ENCODE measurements around the gene TENM4.
"Not testable (repeated sequence)": the region's sequence is repeated elsewhere in the genome, so short reads cannot be mapped to it uniquely, and the experiment has no call there.

Gene TENM4

DNA sequence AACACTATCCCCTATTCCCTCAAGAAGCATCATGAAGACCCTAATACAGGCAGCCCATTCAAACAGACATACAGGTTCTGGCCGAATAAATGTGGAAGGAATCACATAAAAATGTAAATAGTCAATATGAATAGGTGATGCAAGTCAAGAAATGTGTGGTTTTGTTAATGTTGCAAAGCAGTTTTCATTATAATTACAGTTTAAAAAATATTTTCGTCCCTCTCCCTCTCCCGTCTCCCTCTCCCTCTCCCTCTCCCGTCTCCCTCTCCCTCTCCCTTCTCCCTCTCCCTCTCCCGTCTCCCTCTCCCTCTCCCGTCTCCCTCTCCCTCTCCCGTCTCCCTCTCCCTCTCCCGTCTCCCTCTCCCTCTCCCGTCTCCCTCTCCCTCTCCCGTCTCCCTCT is 250.3 kb downstream of the TENM4 start:
- not testable (repeated sequence) for ATAC-seq

DNA sequence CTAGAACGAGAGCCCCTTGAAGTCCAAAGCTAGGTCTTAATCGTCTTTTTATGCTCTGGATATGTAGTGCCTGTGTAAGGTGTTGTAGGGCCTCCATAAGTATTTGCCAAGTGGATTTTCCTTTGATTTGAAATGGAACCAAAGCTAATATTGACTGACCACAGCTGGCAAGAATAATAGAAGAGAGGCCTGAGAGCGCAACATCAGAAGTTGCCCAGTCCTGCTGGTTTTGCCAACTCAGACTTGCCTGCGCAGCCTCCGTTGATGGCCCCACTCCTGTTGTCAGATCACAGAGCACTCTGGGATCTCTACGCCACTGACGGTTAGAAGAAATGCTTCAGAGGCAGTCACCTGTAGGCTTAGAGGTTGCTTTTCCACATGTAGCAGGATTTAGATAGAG is 251.2 kb downstream of the TENM4 start:
- TF ChIP-seq ARNTL (CRISPR knock-in tag; IDR thresholded peaks at IDR 0.05; ENCODE audit: borderline replicate concordance, low read depth) (no peak), TCF4 (CRISPR knock-in tag; IDR thresholded peaks at IDR 0.05; ENCODE audit: borderline replicate concordance) (no peak), SNAI2 (CRISPR knock-in tag; IDR thresholded peaks at IDR 0.05) (no peak), ESRRG (CRISPR knock-in tag; IDR thresholded peaks at IDR 0.05) (no peak), ZFP30 (CRISPR knock-in tag; IDR thresholded peaks at IDR 0.05) (no peak), TOX (CRISPR knock-in tag; IDR thresholded peaks at IDR 0.05; ENCODE audit: borderline replicate concordance) (no peak)
- no peak for ATAC-seq

DNA sequence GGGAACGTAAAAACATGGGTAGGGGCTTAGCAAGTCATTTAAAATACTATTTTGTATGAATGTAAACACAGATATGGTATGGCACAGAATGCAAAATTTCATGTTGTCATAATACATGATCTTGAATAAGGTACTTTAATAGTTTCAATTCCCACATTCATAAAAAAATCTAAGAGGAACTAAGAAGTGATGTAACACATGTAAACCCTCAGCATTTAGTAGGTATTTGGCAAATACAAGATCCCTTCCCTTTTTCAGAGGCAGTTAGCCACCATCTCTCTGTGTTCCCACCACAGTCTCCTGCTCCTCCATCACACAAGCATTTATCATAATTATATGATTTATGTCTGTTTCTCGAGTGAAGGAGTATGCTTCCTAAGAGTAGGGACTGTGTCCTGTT is 251.8 kb downstream of the TENM4 start:
- no peak for TF ChIP-seq ZNF565 (CRISPR knock-in tag; conservative IDR thresholded peaks at IDR 0.05; ENCODE audit: low read depth)
- TF ChIP-seq TOX (CRISPR knock-in tag; IDR thresholded peaks at IDR 0.05; ENCODE audit: borderline replicate concordance): no peak
- TF ChIP-seq GLIS3 (CRISPR knock-in tag; IDR thresholded peaks at IDR 0.05): no peak
- TF ChIP-seq TCF4 (CRISPR knock-in tag; IDR thresholded peaks at IDR 0.05; ENCODE audit: borderline replicate concordance): no peak
- TF ChIP-seq OSR1 (CRISPR knock-in tag; IDR thresholded peaks at IDR 0.05): no peak
- no peak for TF ChIP-seq RARB (CRISPR knock-in tag; IDR thresholded peaks at IDR 0.05)
- TF ChIP-seq SNAI2 (CRISPR knock-in tag; IDR thresholded peaks at IDR 0.05): no peak
- ATAC-seq: no peak

DNA sequence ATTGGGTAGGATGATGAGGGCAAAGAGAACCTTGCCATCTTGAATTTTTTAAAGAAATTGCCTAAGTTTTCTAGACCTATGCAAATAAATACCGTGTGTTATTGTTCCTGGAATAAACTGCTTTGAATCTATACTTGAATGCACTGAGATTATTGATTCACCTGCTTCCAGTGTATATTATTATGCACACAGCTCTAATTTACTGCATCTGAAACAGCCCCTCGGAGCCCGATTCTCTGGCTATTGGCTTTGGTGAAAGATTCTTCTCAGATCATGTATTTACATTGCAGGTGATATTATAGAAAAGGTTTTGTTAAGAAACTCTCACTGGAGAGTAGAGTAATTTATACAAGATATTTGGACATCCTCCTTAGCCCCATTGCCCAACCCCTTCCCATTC is 254.2 kb downstream of the TENM4 start:
- no peak for TF ChIP-seq OSR1 (CRISPR knock-in tag; IDR thresholded peaks at IDR 0.05)
- no peak for TF ChIP-seq ZFP30 (CRISPR knock-in tag; IDR thresholded peaks at IDR 0.05)
- no peak for TF ChIP-seq ZC3H10 (CRISPR knock-in tag; IDR thresholded peaks at IDR 0.05)
- no peak for TF ChIP-seq PPARA (CRISPR knock-in tag; IDR thresholded peaks at IDR 0.05; ENCODE audit: borderline replicate concordance)
- TF ChIP-seq ARNTL (CRISPR knock-in tag; IDR thresholded peaks at IDR 0.05; ENCODE audit: borderline replicate concordance, low read depth): no peak
- TF ChIP-seq ZNF70 (CRISPR knock-in tag; IDR thresholded peaks at IDR 0.05): no peak
- TF ChIP-seq, protein P1, sequence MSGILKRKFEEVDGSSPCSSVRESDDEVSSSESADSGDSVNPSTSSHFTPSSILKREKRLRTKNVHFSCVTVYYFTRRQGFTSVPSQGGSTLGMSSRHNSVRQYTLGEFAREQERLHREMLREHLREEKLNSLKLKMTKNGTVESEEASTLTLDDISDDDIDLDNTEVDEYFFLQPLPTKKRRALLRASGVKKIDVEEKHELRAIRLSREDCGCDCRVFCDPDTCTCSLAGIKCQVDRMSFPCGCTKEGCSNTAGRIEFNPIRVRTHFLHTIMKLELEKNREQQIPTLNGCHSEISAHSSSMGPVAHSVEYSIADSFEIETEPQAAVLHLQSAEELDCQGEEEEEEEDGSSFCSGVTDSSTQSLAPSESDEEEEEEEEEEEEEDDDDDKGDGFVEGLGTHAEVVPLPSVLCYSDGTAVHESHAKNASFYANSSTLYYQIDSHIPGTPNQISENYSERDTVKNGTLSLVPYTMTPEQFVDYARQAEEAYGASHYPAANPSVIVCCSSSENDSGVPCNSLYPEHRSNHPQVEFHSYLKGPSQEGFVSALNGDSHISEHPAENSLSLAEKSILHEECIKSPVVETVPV (CRISPR knock-in tag; IDR thresholded peaks at IDR 0.05): no peak
- TF ChIP-seq, protein P2, sequence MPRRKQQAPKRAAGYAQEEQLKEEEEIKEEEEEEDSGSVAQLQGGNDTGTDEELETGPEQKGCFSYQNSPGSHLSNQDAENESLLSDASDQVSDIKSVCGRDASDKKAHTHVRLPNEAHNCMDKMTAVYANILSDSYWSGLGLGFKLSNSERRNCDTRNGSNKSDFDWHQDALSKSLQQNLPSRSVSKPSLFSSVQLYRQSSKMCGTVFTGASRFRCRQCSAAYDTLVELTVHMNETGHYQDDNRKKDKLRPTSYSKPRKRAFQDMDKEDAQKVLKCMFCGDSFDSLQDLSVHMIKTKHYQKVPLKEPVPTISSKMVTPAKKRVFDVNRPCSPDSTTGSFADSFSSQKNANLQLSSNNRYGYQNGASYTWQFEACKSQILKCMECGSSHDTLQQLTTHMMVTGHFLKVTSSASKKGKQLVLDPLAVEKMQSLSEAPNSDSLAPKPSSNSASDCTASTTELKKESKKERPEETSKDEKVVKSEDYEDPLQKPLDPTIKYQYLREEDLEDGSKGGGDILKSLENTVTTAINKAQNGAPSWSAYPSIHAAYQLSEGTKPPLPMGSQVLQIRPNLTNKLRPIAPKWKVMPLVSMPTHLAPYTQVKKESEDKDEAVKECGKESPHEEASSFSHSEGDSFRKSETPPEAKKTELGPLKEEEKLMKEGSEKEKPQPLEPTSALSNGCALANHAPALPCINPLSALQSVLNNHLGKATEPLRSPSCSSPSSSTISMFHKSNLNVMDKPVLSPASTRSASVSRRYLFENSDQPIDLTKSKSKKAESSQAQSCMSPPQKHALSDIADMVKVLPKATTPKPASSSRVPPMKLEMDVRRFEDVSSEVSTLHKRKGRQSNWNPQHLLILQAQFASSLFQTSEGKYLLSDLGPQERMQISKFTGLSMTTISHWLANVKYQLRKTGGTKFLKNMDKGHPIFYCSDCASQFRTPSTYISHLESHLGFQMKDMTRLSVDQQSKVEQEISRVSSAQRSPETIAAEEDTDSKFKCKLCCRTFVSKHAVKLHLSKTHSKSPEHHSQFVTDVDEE (CRISPR knock-in tag; IDR thresholded peaks at IDR 0.05): no peak
- TF ChIP-seq ZNF565 (CRISPR knock-in tag; conservative IDR thresholded peaks at IDR 0.05; ENCODE audit: low read depth): no peak
- TF ChIP-seq, protein P3, sequence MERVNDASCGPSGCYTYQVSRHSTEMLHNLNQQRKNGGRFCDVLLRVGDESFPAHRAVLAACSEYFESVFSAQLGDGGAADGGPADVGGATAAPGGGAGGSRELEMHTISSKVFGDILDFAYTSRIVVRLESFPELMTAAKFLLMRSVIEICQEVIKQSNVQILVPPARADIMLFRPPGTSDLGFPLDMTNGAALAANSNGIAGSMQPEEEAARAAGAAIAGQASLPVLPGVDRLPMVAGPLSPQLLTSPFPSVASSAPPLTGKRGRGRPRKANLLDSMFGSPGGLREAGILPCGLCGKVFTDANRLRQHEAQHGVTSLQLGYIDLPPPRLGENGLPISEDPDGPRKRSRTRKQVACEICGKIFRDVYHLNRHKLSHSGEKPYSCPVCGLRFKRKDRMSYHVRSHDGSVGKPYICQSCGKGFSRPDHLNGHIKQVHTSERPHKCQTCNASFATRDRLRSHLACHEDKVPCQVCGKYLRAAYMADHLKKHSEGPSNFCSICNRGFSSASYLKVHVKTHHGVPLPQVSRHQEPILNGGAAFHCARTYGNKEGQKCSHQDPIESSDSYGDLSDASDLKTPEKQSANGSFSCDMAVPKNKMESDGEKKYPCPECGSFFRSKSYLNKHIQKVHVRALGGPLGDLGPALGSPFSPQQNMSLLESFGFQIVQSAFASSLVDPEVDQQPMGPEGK (CRISPR knock-in tag; IDR thresholded peaks at IDR 0.05; ENCODE audit: borderline replicate concordance): no peak
- TF ChIP-seq ZFP3 (CRISPR knock-in tag; IDR thresholded peaks at IDR 0.05): no peak
- TF ChIP-seq RARB (CRISPR knock-in tag; IDR thresholded peaks at IDR 0.05): no peak
- TF ChIP-seq TCF4 (CRISPR knock-in tag; IDR thresholded peaks at IDR 0.05; ENCODE audit: borderline replicate concordance): no peak
- no peak for ATAC-seq

DNA sequence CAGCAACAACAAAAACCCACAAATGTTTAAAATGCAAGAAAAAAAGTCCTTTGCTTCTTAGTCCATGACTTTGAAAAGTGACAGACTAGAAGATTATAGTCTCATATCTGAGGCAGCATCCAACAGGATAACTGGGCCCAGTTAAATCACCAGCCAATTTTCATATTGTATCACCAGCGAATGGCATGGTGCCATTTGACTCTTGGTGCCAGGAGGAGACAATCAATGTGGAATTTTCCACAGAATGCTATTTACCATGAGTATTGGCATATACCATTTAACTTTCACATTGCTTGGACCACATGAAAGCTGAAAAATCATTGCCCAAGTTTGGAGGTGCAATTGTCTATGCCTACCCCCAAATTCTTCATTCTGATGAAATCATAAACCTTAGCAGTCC is 255.5 kb downstream of the TENM4 start:
- TF ChIP-seq, protein P4, sequence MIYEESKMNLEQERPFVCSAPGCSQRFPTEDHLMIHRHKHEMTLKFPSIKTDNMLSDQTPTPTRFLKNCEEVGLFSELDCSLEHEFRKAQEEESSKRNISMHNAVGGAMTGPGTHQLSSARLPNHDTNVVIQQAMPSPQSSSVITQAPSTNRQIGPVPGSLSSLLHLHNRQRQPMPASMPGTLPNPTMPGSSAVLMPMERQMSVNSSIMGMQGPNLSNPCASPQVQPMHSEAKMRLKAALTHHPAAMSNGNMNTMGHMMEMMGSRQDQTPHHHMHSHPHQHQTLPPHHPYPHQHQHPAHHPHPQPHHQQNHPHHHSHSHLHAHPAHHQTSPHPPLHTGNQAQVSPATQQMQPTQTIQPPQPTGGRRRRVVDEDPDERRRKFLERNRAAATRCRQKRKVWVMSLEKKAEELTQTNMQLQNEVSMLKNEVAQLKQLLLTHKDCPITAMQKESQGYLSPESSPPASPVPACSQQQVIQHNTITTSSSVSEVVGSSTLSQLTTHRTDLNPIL (CRISPR knock-in tag; IDR thresholded peaks at IDR 0.05; ENCODE audit: low read depth): no peak
- TF ChIP-seq ESRRG (CRISPR knock-in tag; IDR thresholded peaks at IDR 0.05): no peak
- TF ChIP-seq, protein P5, sequence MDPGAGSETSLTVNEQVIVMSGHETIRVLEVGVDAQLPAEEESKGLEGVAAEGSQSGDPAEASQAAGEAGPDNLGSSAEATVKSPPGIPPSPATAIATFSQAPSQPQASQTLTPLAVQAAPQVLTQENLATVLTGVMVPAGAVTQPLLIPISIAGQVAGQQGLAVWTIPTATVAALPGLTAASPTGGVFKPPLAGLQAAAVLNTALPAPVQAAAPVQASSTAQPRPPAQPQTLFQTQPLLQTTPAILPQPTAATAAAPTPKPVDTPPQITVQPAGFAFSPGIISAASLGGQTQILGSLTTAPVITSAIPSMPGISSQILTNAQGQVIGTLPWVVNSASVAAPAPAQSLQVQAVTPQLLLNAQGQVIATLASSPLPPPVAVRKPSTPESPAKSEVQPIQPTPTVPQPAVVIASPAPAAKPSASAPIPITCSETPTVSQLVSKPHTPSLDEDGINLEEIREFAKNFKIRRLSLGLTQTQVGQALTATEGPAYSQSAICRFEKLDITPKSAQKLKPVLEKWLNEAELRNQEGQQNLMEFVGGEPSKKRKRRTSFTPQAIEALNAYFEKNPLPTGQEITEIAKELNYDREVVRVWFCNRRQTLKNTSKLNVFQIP (CRISPR knock-in tag; IDR thresholded peaks at IDR 0.05; ENCODE audit: borderline replicate concordance, low read depth): no peak
- no peak for TF ChIP-seq OSR1 (CRISPR knock-in tag; IDR thresholded peaks at IDR 0.05)
- no peak for TF ChIP-seq ISL1 (CRISPR knock-in tag; IDR thresholded peaks at IDR 0.05)
- TF ChIP-seq, protein P2 (CRISPR knock-in tag; IDR thresholded peaks at IDR 0.05): no peak
- TF ChIP-seq SNAI2 (CRISPR knock-in tag; IDR thresholded peaks at IDR 0.05): no peak
- no peak for TF ChIP-seq TOX (CRISPR knock-in tag; IDR thresholded peaks at IDR 0.05; ENCODE audit: borderline replicate concordance)
- no peak for TF ChIP-seq ZNF70 (CRISPR knock-in tag; IDR thresholded peaks at IDR 0.05)
- no peak for TF ChIP-seq CSDC2 (CRISPR knock-in tag; IDR thresholded peaks at IDR 0.05)

More for the DNA sequence above, 255.5 kb downstream of the TENM4 start:
- no peak for ATAC-seq
